Lower lobe of right lung (tissue), 2 donors: ENCODE data around the gene KIF14. TPM values are rescaled to one million over a fixed set of nuclear protein-coding genes. Genes with fewer than 3 reads are reported as not detected.

ENCODE experiments used
- ATAC-seq, 2 donors: fragments of 200-7000 bp; cut with Tn5 transposase; one replicate each; pipeline ENCODE4 v1.9.1; 2020 to 2022; ENCODE audit warnings: mild to moderate bottlenecking in 2 of 2, moderate library complexity in 2 of 2
- DNase-seq: peaks from one replicate; pipeline ENCODE4 v3.0.0-alpha.2; 2020
- H3K27ac ChIP-seq: fragments of 200-600 bp; one replicate; pipeline ENCODE4 v1.8.0; 2022
- H3K27me3 ChIP-seq: fragments of 200-600 bp; one replicate; pipeline ENCODE4 v1.8.0; 2022; ENCODE audit warnings: low read depth
- H3K36me3 ChIP-seq: fragments of 200-600 bp; one replicate; pipeline ENCODE4 v1.8.0; 2022; ENCODE audit warnings: mild to moderate bottlenecking
- H3K4me1 ChIP-seq: fragments of 200-600 bp; one replicate; pipeline ENCODE4 v1.8.0; 2022
- H3K4me3 ChIP-seq: fragments of 200-600 bp; one replicate; pipeline ENCODE4 v1.8.0; 2022; ENCODE audit warnings: mild to moderate bottlenecking
- H3K9me3 ChIP-seq: fragments of 200-600 bp; one replicate; pipeline ENCODE4 v1.8.0; 2022
- CTCF ChIP-seq: fragments of 200-600 bp; IDR thresholded peaks from one replicate; pipeline ENCODE4 v1.8.0; 2022; ENCODE audit warnings: antibody characterized with exemption, mild to moderate bottlenecking
- intact Hi-C: fragments of 100-400 bp; cut with DNase I; formaldehyde crosslinking; loops from one replicate; pipeline ENCODE4 v1.11.0; 2022
- total RNA-seq: library from RNA; stranded (reverse); fragmentation: NEBNext Ultra II Directional; extraction: Animal tissue kit (Norgen Biotek cat#: 25700); gene quantifications from one replicate; pipeline ENCODE4 v1.2.1, GENCODE V29; 2021
- donor health status: DM: no; HTN: yes; CAD: no; lungs with severe emphysema.

The KIF14 gene
- total RNA-seq, 1 donor from 2014 or later = 0.44 TPM

- H3K36me3 ChIP-seq = no peaks in the 10 kb centered on the region
These were observed 4.3 kb upstream of the KIF14 start for GRCh38 chr1:200624679-200625335.

GRCh38 chr1:200619894-200620272 lies 668 bp downstream of the KIF14 start:
- Histone ChIP-seq H3K4me1 (peaks cover 18% of the 10 kb centered on the region), H3K27me3 (no peaks in the 10 kb centered on the region), H3K4me3 (peak overlapping the region; percentile 66), H3K27ac (no peak overlapping the region), H3K36me3 (no peaks in the 10 kb centered on the region), H3K9me3 (no peaks in the 10 kb centered on the region)
- no peak for ATAC-seq
- intact Hi-C loops = loop anchor here (10.0 kb wide), 1 partner anchor 185 kb away; no protein-coding TSS in a partner anchor
- TF ChIP-seq CTCF = no peak
- DNase-seq = no peak

More at GRCh38 chr1:200624679-200625335, 4.3 kb upstream of the KIF14 start:
- no peak overlapping the region for H3K4me3 ChIP-seq
- no peak for TF ChIP-seq CTCF
- no peaks in the 10 kb centered on the region for H3K9me3 ChIP-seq
- no peak for ATAC-seq
- intact Hi-C loops = loop anchor here (10.0 kb wide), 1 partner anchor 180 kb away; no protein-coding TSS in a partner anchor
- H3K27me3 ChIP-seq = no peaks in the 10 kb centered on the region
- peaks cover 16% of the 10 kb centered on the region for H3K4me1 ChIP-seq
- no peak overlapping the region for H3K27ac ChIP-seq
- DNase-seq = no peak

GRCh38 chr1:200610846-200611245 lies 9.7 kb downstream of the KIF14 start:
- intact Hi-C loops = no loop called here
- Histone ChIP-seq H3K9me3 (no peaks in the 10 kb centered on the region), H3K4me3 (no peak overlapping the region), H3K36me3 (no peaks in the 10 kb centered on the region), H3K27me3 (no peaks in the 10 kb centered on the region), H3K27ac (no peak overlapping the region), H3K4me1 (no peaks in the 10 kb centered on the region)
- DNase-seq (no peak), ATAC-seq (no peak)
- no peak for TF ChIP-seq CTCF

GRCh38 chr1:200602632-200603031 lies 17.9 kb downstream of the KIF14 start:
- Histone ChIP-seq H3K27ac (no peak overlapping the region), H3K4me1 (no peaks in the 10 kb centered on the region), H3K27me3 (no peaks in the 10 kb centered on the region), H3K9me3 (no peaks in the 10 kb centered on the region), H3K4me3 (no peak overlapping the region), H3K36me3 (no peaks in the 10 kb centered on the region)
- ATAC-seq (no peak), DNase-seq (no peak)
- TF ChIP-seq CTCF = no peak
- intact Hi-C loops = no loop called here

- Histone ChIP-seq H3K4me1 (no peaks in the 10 kb centered on the region), H3K4me3 (no peak overlapping the region), H3K27me3 (no peaks in the 10 kb centered on the region), H3K27ac (peak overlapping the region; percentile 48), H3K36me3 (no peaks in the 10 kb centered on the region), H3K9me3 (no peaks in the 10 kb centered on the region)
- ATAC-seq (no peak), DNase-seq (no peak)
- intact Hi-C loops = no loop called here
- TF ChIP-seq CTCF = no peak
These were observed 30.6 kb downstream of the KIF14 start for GRCh38 chr1:200590001-200590400.
